ENCODE measurements around the gene SERINC2.

SERINC2 gene

GRCh38 chr1:31390071-31390470 is 22.9 kb upstream of the SERINC2 start (continued):
- TF ChIP-seq ARNTL (CRISPR knock-in tag; IDR thresholded peaks at IDR 0.05; ENCODE audit: borderline replicate concordance, low read depth) = no peak

- ATAC-seq = no peak
Observed at GRCh38 chr1:31393463-31393862, 19.6 kb upstream of the SERINC2 start.

GRCh38 chr1:31394584-31395193 is 18.3 kb upstream of the SERINC2 start:
- peak; percentile 99 for ATAC-seq

More at GRCh38 chr1:31393463-31393862, 19.6 kb upstream of the SERINC2 start:
- TF ChIP-seq CSDC2 (CRISPR knock-in tag; IDR thresholded peaks at IDR 0.05) = no peak
- no peak for TF ChIP-seq CREB5 (CRISPR knock-in tag; IDR thresholded peaks at IDR 0.05; ENCODE audit: low read depth)
- no peak for TF ChIP-seq TOX (CRISPR knock-in tag; IDR thresholded peaks at IDR 0.05; ENCODE audit: borderline replicate concordance)
- TF ChIP-seq RARB (CRISPR knock-in tag; IDR thresholded peaks at IDR 0.05) = no peak
- no peak for TF ChIP-seq GLIS3 (CRISPR knock-in tag; IDR thresholded peaks at IDR 0.05)
- TF ChIP-seq ZFP30 (CRISPR knock-in tag; IDR thresholded peaks at IDR 0.05) = no peak
- TF ChIP-seq TSHZ2 (CRISPR knock-in tag; IDR thresholded peaks at IDR 0.05) = no peak
- no peak for TF ChIP-seq ZFP3 (CRISPR knock-in tag; IDR thresholded peaks at IDR 0.05)
- no peak for TF ChIP-seq ZNF565 (CRISPR knock-in tag; conservative IDR thresholded peaks at IDR 0.05; ENCODE audit: low read depth)
- no peak for TF ChIP-seq ZC3H10 (CRISPR knock-in tag; IDR thresholded peaks at IDR 0.05)
- TF ChIP-seq BACH2 (CRISPR knock-in tag; IDR thresholded peaks at IDR 0.05; ENCODE audit: borderline replicate concordance) = no peak
- no peak for TF ChIP-seq SNAI2 (CRISPR knock-in tag; IDR thresholded peaks at IDR 0.05)
- TF ChIP-seq ISL1 (CRISPR knock-in tag; IDR thresholded peaks at IDR 0.05) = no peak
- TF ChIP-seq ESRRG (CRISPR knock-in tag; IDR thresholded peaks at IDR 0.05) = no peak
- no peak for TF ChIP-seq CSRNP3 (CRISPR knock-in tag; IDR thresholded peaks at IDR 0.05)
- TF ChIP-seq OSR1 (CRISPR knock-in tag; IDR thresholded peaks at IDR 0.05) = no peak
- TF ChIP-seq POU6F1 (CRISPR knock-in tag; IDR thresholded peaks at IDR 0.05; ENCODE audit: borderline replicate concordance, low read depth) = no peak

GRCh38 chr1:31396633-31397351 is 16.2 kb upstream of the SERINC2 start:
- no peak for ATAC-seq
- no peak for TF ChIP-seq PPARA (CRISPR knock-in tag; IDR thresholded peaks at IDR 0.05; ENCODE audit: borderline replicate concordance)
- no peak for TF ChIP-seq SNAI2 (CRISPR knock-in tag; IDR thresholded peaks at IDR 0.05)
- no peak for TF ChIP-seq ARNTL (CRISPR knock-in tag; IDR thresholded peaks at IDR 0.05; ENCODE audit: borderline replicate concordance, low read depth)
- no peak for TF ChIP-seq CSDC2 (CRISPR knock-in tag; IDR thresholded peaks at IDR 0.05)
- no peak for TF ChIP-seq ESRRG (CRISPR knock-in tag; IDR thresholded peaks at IDR 0.05)
- TF ChIP-seq GLIS3 (CRISPR knock-in tag; IDR thresholded peaks at IDR 0.05) = no peak
- TF ChIP-seq TOX (CRISPR knock-in tag; IDR thresholded peaks at IDR 0.05; ENCODE audit: borderline replicate concordance) = no peak
- TF ChIP-seq POU6F1 (CRISPR knock-in tag; IDR thresholded peaks at IDR 0.05; ENCODE audit: borderline replicate concordance, low read depth) = no peak
- TF ChIP-seq TSHZ2 (CRISPR knock-in tag; IDR thresholded peaks at IDR 0.05) = no peak
- TF ChIP-seq ZNF8 (CRISPR knock-in tag; IDR thresholded peaks at IDR 0.05) = no peak
- TF ChIP-seq ZNF565 (CRISPR knock-in tag; conservative IDR thresholded peaks at IDR 0.05; ENCODE audit: low read depth) = no peak
- no peak for TF ChIP-seq CSRNP3 (CRISPR knock-in tag; IDR thresholded peaks at IDR 0.05)
- no peak for TF ChIP-seq OSR1 (CRISPR knock-in tag; IDR thresholded peaks at IDR 0.05)
- TF ChIP-seq ZC3H10 (CRISPR knock-in tag; IDR thresholded peaks at IDR 0.05) = no peak

More at GRCh38 chr1:31394584-31395193, 18.3 kb upstream of the SERINC2 start:
- peak; percentile 62; the same call in 1 of the 2 replicates for TF ChIP-seq SNAI2 (CRISPR knock-in tag; IDR thresholded peaks at IDR 0.05)
- TF ChIP-seq ZNF70 (CRISPR knock-in tag; IDR thresholded peaks at IDR 0.05) = no peak
